GM19463 (cell line): ENCODE measurements around the gene ALDH1A2.
"Not testable (repeated sequence)": the region's sequence is repeated elsewhere in the genome, so short reads cannot be mapped to it uniquely, and the experiment has no call there.

Experiments used
- ATAC-seq: cut with Tn5 transposase; IDR thresholded peaks from one replicate; pipeline ENCODE4 v1.9.1; 2021; ENCODE audit warnings: mild to moderate bottlenecking, moderate library complexity; ENCODE audit not compliant: unreplicated experiment

ALDH1A2 gene

GRCh38 chr15:58069008-58069407 is 3.5 kb upstream of the ALDH1A2 start:
- no peak for ATAC-seq

GRCh38 chr15:58066042-58066867 is 744 bp upstream of the ALDH1A2 start:
- ATAC-seq = peak; percentile 78

- no peak for ATAC-seq
These were observed 499 bp downstream of the ALDH1A2 start for GRCh38 chr15:58064980-58065444.

- no peak for ATAC-seq
These were observed 1.2 kb downstream of the ALDH1A2 start for GRCh38 chr15:58064082-58064979.

GRCh38 chr15:58063614-58064013 is 1.9 kb downstream of the ALDH1A2 start:
- no peak for ATAC-seq

DNA sequence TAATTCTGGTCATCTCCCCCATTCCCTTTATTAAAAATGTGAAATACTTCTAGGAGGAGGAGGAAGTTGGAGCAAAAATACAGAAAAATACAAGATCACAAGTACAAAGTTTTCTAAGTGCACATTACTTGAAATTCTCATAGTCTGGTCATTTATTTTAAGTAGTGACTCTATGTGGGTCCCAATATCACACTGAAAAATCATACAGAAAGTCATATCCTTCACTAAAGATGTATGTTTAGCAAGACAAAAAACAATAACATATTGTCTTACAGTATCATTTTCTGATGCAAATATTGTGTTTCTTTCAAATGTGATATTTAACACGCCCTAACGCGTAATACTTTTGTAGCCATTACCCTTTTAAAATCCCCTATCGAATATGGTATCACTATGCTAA is 2.5 kb downstream of the ALDH1A2 start:
- ATAC-seq = no peak

DNA sequence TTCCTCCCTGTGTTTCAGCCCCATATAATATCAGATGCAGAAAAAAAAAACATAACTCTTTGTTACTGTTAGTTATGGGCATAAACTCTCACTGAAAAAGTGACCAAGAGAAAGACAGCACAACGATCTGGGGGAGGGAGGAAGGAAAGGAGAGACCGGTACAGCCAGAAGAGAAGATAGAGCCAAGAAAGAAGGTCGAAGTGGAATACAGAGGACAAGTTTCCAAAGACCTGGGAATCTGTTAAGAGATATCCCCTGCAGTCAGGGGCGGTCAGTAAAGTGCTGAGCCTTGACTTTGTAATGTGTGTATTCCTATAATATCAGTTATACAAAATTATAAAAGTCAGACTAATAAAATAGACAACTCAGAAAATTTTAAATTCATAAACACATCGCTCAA is 3.3 kb downstream of the ALDH1A2 start:
- no peak for ATAC-seq

DNA sequence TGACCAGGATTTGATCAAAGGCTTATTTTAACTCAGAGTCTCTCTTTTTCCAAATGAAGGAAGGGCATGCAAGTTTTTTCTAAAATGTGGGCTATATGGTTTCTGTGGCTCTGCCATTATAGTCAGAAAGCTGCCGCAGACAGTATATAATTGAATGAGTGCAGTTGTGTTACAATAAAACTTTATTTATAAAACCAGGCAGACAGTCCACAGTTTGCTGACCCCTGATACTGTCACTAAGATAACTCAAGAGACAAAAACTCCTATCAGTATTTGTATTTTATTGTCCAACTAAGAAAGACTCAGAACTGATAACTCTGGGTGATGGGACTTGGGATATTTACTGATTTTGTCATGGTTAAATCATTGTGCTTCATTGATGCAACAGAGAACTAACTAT is 4.9 kb downstream of the ALDH1A2 start:
- ATAC-seq = no peak

GRCh38 chr15:58058729-58059128 is 6.8 kb downstream of the ALDH1A2 start:
- ATAC-seq = no peak

DNA sequence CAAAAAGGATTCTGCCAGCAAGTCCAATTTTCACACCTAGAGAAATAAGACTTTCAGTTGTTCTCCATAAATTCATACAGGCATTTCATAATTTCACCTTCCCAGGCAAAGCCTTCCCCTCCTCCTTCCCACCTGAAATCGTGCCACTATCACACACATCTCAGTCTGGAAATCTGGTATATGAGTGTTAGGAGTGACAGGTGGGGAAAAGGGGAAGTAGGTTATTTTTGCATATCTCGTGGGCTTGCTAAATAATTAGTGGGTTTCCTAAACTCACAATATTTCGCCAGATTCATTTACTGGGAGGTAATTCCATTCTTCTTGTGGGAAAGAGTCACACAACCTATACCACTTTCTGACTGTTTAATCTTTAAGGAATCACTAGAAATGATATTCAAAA is 7.4 kb downstream of the ALDH1A2 start:
- ATAC-seq = no peak

GRCh38 chr15:58057559-58057958 is 8.0 kb downstream of the ALDH1A2 start:
- no peak for ATAC-seq

DNA sequence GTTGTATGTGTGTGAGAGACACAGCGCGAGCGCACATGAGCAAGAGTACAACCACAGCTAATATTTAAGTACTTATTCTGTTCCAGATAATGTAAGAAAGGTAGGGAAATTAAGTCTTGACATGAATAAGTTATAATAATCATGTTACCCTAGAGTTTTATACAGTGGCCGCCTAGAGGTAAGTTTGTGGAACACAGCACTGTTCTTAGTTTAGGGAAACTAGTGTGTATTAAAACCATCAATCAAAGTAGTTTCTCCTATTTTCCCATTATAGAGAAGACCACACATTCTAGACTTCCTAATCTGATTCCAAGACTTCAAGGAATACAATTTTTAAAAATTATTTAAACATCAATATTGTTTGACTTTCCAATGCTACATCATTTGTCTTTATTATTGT is 9.5 kb downstream of the ALDH1A2 start:
- ATAC-seq = no peak

DNA sequence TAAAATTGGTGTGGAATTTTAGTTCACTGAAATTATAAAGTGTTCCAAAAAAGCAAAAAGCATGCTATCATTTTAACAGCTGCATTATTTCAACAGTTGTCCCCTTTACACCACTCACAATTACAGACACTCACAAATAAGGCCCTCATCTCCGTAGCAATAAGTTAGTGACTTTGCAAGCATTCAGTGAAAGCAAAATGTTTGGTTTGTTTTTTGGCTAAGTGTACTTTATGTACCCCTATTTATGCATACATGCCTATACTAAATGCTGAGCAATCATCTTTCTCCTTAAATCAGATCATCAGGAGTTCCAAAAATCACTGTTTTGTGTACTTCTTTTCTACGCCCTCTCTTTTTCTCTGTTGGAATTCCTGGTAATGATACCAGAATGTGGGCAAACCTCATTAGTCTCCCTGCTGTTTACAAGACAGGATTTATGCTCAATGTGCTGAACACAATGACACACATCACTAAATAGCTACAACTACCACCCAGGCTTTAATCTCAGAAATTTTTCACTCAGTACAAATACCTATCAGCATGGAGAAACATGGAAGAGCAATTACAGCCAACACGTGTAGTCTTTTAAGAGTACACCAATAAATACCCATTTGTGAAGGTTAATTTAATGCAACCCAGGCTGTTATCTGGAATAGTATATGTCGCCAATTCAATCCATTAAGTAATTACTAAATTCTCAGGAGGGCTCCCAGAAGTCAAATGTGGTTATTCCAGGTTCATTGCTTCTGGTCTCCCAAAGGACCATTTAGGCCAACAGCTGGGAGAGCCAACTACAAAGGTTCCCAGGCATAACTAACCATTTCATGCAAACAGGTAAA is 12.0 kb downstream of the ALDH1A2 start:
- no peak for ATAC-seq

DNA sequence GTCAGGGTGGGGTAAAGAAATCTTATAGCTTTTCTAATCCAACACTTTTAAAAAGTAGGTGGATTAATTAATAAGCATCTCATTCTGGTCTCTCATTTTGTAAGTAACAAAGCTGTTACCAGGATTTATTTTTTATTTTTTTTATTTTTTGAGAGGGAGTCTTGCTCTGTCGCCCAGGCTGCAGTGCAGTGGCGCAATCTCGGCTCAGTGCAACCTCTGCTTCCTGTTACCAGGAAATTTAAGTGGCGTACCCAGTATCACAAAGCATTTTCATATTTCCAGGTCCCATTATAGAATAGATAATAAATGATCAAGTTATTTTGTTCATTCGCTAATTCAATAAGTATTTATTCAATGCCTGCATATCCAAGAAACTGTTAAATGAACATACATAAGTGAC is 13.2 kb downstream of the ALDH1A2 start:
- no peak for ATAC-seq

- no peak for ATAC-seq
These were observed 15.8 kb downstream of the ALDH1A2 start for GRCh38 chr15:58049520-58050227.

GRCh38 chr15:58048261-58048660 is 17.2 kb downstream of the ALDH1A2 start:
- ATAC-seq = no peak

GRCh38 chr15:58047149-58047548 is 18.4 kb downstream of the ALDH1A2 start:
- no peak for ATAC-seq

DNA sequence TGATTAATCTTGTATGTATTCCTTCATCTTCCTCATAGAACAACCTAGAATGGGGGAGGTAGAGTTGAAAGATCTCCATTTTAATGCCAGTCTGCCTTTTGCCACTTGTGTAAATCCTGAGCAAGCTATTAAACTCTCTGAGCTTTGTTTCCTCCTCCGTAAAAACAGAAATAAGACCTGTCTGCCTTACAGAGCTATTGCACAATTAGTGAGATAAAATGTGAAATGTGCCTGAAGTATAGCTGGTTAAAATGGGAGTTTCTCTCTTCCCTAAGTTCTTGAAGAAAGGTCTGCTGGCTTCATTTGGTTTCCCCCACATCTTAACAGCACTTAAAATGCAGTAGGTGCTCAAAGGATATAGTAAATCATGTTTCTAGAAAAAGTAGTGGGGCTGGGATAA is 19.0 kb downstream of the ALDH1A2 start:
- no peak for ATAC-seq

DNA sequence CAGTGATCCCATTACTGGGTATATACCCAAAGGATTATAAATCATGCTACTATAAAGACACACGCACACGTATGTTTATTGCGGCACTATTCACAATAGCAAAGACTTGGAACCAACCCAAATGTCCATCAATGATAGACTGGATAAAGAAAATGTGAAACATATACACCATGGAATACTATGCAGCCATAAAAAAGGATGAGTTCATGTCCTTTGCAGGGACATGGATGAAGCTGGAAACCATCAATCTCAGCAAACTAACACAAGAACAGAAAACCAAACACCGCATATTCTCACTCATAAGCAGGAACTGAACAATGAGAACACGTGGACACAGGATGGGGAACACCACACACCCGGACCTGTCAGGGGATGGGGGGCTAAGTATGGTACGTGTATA is 20.1 kb downstream of the ALDH1A2 start:
- ATAC-seq = not testable (repeated sequence)

DNA sequence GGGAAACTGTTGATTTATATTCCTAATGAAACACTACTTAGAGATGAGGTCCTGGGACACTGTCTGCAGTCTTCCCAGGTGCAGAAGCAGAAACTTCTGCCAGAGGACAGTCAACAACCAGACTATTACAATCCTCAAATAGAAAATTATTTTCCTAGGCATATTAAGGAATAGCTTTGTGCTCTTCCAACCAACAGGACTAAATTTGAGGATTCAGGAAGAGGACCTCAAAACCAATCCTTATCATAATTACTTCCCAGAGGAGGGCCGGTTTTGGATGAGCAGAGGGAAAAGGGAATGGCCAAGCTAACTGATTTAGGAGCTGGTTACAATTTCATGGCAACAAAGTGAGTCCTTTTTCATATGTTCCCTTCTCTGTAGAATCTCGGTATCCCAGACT is 21.0 kb downstream of the ALDH1A2 start:
- no peak for ATAC-seq
